Measurements from ENCODE around the gene PLCL2. TPM values are rescaled to one million over a fixed set of nuclear protein-coding genes. Genes with fewer than 3 reads are reported as not detected.

PLCL2 gene
- total and polyA plus RNA-seq, 10 of the 15 experiments (the other 5 are each of a cell fraction or from before 2014, with no cell fraction given) = 7.5 to 37.3 (median 21.7) TPM

- TF ChIP-seq REST (IDR thresholded peaks at IDR 0.05; ENCODE audit: low read depth, low read length) (no peak), LARP7 (IDR thresholded peaks at IDR 0.05) (no peak), KLF5 (IDR thresholded peaks at IDR 0.05; ENCODE audit: partially characterized antibody) (no peak), ATF3 (IDR thresholded peaks at IDR 0.05; ENCODE audit: borderline replicate concordance, extremely low read depth, low read depth, low read length) (no peak)
These were observed 2.7 kb upstream of the PLCL2 start (continued) for GRCh38 chr3:16881896-16882630.

GRCh38 chr3:16883057-16883722 is 1.6 kb upstream of the PLCL2 start:
- no peak overlapping the region for H3K9ac ChIP-seq (ENCODE audit: control insufficient read depth, insufficient read depth, low read length)
- no peaks in the 10 kb centered on the region for H3K27me3 ChIP-seq (replicated peaks in 1 of 2; ENCODE audit: control insufficient read depth in 2 of 2, insufficient read depth in 2 of 2, low read length in 1 of 2)
- peaks cover 42% of the 10 kb centered on the region for H3K79me2 ChIP-seq (ENCODE audit: control insufficient read depth, insufficient read depth, low read length)
- no TSS peak for BruUV-seq (replicated peaks)
- no peak overlapping the region for H3K4me3 ChIP-seq
- ChIA-PET CTCF (interaction anchor here (0.6 to 6.6 kb wide), 23 partner anchors 11 to 349 kb away, joined by 3 to 56 read pairs (median 5); no protein-coding TSS in a partner anchor), POLR2A (interaction anchor here (0.6 to 2.1 kb wide), 4 partner anchors 14 to 150 kb away, joined by 4 to 5 read pairs (median 4); no protein-coding TSS in a partner anchor), SMC1A (ENCODE audit: uncharacterized antibody, unreplicated experiment) (interaction anchor here (0.9 to 3.7 kb wide), 8 partner anchors 11 to 349 kb away, joined by 3 to 27 read pairs (median 4); no protein-coding TSS in a partner anchor), RAD21 (ENCODE audit: unreplicated experiment) (interaction anchor here (0.8 to 8.9 kb wide), 15 partner anchors 10 to 547 kb away, joined by 3 to 76 read pairs (median 5); no protein-coding TSS in a partner anchor)
- no peaks in the 10 kb centered on the region for H3K9me3 ChIP-seq (replicated peaks; ENCODE audit: control insufficient read depth, insufficient read depth, low read length)
- H2AFZ ChIP-seq (ENCODE audit: control insufficient read depth, low read depth, low read length) = no peak overlapping the region
- H3K4me2 ChIP-seq (ENCODE audit: control insufficient read depth, insufficient read depth) = no peak overlapping the region
- H3K4me1 ChIP-seq (ENCODE audit: control insufficient read depth, insufficient read depth, low read length) = no peaks in the 10 kb centered on the region
- WGBS (ENCODE audit: insufficient coverage, insufficient replicate concordance, low lambda C conversion rate, missing lambda C conversion rate) = 91% methylated on average over 21 of the region's 23 CpGs
- H3K36me3 ChIP-seq (ENCODE audit: control insufficient read depth in 2 of 2, insufficient read depth in 2 of 2, low read length in 1 of 2) = no peaks in the 10 kb centered on the region
- H3K27ac ChIP-seq (ENCODE audit: control insufficient read depth, insufficient read depth) = no peak overlapping the region
- H4K20me1 ChIP-seq (ENCODE audit: control insufficient read depth, insufficient read depth) = no peaks in the 10 kb centered on the region
- ATAC-seq = no peak
- no peak for DNase-seq (ENCODE audit: low read depth, low spot score)
- in situ Hi-C loops (cut with MboI) (no loop called here), intact Hi-C loops (cut with micrococcal nuclease; ENCODE audit: unreplicated experiment) (loop anchor here (10.0 kb wide), 1 partner anchor 272 kb away; no protein-coding TSS in a partner anchor)
- FAIRE-seq = no peak
- no peak for TF ChIP-seq FOXK2 (IDR thresholded peaks at IDR 0.05)
- no peak for TF ChIP-seq PAX5 (IDR thresholded peaks at IDR 0.05; ENCODE audit: borderline replicate concordance, low read depth, low read length)
- TF ChIP-seq REST (IDR thresholded peaks at IDR 0.05; ENCODE audit: low read depth, low read length) = no peak
- TF ChIP-seq KDM1A (IDR thresholded peaks at IDR 0.05; ENCODE audit: borderline replicate concordance) = no peak
- TF ChIP-seq IRF5 (IDR thresholded peaks at IDR 0.05; ENCODE audit: borderline replicate concordance) = no peak
- no peak for TF ChIP-seq TAF1 (IDR thresholded peaks at IDR 0.05; ENCODE audit: borderline replicate concordance, low read depth, low read length)
- no peak for TF ChIP-seq CBX5 (IDR thresholded peaks at IDR 0.05; ENCODE audit: low read depth)
- TF ChIP-seq RAD51 (IDR thresholded peaks at IDR 0.05) = no peak

Measured in GM12878 (cell line).